Measurements from ENCODE around the gene GAREM1. TPM values are rescaled to one million over a fixed set of nuclear protein-coding genes. Genes with fewer than 3 reads are reported as not detected.

Gene GAREM1
- total RNA-seq, 3 donors from 2014 or later: 7.8 to 13.4 (median 12.0) TPM

- Histone ChIP-seq H3K36me3 (no peaks in the 10 kb centered on the region), H3K9me3 (no peaks in the 10 kb centered on the region), H3K4me3 (no peak overlapping the region), H3K27ac (no peak overlapping the region), H3K4me1 (no peaks in the 10 kb centered on the region), H3K27me3 (no peaks in the 10 kb centered on the region)
- intact Hi-C loops (cut with DNase I; ENCODE audit: low total_unique reads): no loop called here
- no peak for DNase-seq (ENCODE audit: low spot score in 2 of 2)
- TF ChIP-seq POLR2A (IDR thresholded peaks at IDR 0.05): no peak
- no peak for TF ChIP-seq POLR2AphosphoS5 (IDR thresholded peaks at IDR 0.05)
- TF ChIP-seq, protein P1, sequence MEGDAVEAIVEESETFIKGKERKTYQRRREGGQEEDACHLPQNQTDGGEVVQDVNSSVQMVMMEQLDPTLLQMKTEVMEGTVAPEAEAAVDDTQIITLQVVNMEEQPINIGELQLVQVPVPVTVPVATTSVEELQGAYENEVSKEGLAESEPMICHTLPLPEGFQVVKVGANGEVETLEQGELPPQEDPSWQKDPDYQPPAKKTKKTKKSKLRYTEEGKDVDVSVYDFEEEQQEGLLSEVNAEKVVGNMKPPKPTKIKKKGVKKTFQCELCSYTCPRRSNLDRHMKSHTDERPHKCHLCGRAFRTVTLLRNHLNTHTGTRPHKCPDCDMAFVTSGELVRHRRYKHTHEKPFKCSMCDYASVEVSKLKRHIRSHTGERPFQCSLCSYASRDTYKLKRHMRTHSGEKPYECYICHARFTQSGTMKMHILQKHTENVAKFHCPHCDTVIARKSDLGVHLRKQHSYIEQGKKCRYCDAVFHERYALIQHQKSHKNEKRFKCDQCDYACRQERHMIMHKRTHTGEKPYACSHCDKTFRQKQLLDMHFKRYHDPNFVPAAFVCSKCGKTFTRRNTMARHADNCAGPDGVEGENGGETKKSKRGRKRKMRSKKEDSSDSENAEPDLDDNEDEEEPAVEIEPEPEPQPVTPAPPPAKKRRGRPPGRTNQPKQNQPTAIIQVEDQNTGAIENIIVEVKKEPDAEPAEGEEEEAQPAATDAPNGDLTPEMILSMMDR (IDR thresholded peaks at IDR 0.05): no peak
Observed at GRCh38 chr18:32213693-32214092, 257.0 kb downstream of the GAREM1 start.
